ENCODE data around the gene GNPTAB.

GNPTAB gene

DNA sequence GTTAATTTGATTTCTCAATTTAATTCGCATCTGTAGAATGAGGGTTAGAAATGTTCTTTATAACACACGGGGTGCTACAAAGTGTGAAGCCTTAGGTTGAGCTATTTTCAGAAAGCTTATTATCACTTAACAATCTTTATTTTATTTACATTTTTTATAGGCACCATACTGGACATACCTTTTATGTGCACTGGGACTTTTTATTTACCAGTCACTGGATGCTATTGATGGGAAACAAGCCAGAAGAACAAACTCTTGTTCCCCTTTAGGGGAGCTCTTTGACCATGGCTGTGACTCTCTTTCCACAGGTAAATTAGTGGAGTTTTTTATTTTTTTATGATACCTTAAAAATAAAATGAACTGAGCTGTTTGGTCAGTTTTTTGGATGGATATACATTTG, 116.8 kb downstream of the GNPTAB start:
- ChIA-PET POLR2A (no interaction called here), CTCF (interaction anchor here (1.2 to 1.5 kb wide), 2 partner anchors 16 to 143 kb away, joined by 3 to 5 read pairs; no protein-coding TSS in a partner anchor)

DNA sequence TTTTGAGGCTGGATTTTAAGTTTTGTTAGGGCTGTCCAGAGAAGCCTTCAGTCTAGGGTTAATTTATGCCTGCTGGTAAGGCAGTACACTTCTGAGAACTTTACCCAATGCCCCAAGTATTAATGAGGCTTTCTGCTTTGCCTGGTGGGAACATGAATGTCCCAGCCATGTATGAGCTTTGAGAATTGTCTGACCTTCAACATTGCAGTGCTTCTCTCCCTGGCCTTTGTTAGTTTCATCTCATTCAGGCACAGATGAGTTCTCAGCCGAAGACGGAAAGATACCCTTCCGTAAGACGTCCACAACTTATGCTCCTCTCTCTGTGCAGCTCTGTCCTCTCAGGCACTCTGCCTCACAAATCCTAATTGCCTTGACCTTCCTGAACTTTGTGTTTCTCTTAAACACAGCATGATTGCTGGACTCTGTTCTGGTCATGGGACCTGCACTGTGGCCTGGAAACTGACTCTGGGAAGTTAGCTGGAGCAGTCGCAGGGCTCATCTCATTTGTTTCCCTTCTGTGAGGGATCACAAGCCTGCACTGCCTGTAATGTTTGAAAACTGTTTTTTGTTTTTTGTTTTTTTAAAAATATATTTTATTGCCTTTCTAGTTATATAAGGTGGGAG, 117.6 kb downstream of the GNPTAB start:
- no peak for DNase-seq (ENCODE audit: extremely low spot score)
- ChIA-PET CTCF (interaction anchor here (1.2 to 1.5 kb wide), 2 partner anchors 15 to 142 kb away, joined by 3 to 5 read pairs; no protein-coding TSS in a partner anchor), POLR2A (no interaction called here)
- TF ChIP-seq, protein P1, sequence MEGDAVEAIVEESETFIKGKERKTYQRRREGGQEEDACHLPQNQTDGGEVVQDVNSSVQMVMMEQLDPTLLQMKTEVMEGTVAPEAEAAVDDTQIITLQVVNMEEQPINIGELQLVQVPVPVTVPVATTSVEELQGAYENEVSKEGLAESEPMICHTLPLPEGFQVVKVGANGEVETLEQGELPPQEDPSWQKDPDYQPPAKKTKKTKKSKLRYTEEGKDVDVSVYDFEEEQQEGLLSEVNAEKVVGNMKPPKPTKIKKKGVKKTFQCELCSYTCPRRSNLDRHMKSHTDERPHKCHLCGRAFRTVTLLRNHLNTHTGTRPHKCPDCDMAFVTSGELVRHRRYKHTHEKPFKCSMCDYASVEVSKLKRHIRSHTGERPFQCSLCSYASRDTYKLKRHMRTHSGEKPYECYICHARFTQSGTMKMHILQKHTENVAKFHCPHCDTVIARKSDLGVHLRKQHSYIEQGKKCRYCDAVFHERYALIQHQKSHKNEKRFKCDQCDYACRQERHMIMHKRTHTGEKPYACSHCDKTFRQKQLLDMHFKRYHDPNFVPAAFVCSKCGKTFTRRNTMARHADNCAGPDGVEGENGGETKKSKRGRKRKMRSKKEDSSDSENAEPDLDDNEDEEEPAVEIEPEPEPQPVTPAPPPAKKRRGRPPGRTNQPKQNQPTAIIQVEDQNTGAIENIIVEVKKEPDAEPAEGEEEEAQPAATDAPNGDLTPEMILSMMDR (IDR thresholded peaks at IDR 0.05; ENCODE audit: control extremely low read depth, extremely low read depth, low read depth, missing control alignments), result no peak

More for the DNA sequence above, 116.8 kb downstream of the GNPTAB start:
- TF ChIP-seq, protein P1 (IDR thresholded peaks at IDR 0.05; ENCODE audit: control extremely low read depth, extremely low read depth, low read depth, missing control alignments), result no peak
- no peak for DNase-seq (ENCODE audit: extremely low spot score)

DNA sequence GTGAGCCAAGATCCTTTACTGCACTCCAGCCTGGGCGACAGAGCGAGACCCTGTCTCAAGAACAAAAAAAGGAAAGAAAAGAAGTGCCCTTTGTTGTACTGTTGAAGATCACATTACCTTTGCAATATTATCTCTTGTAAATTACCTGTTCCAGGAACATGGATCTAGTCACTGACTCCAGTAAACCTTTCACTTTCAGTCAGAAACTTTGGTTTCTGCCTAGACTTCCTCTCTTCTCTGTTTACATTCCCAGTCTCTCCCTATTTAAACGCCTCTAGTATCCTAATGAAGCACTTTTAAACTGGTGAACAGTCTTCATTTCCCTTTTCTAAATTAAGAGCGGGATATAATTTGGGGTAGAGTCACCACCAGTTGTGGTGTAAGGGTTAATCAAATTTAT, 120.5 kb downstream of the GNPTAB start:
- ChIA-PET CTCF (interaction anchor here (1.0 kb wide), 1 partner anchor 9 kb away, joined by 3 read pairs; no protein-coding TSS in a partner anchor), POLR2A (no interaction called here)
- DNase-seq (ENCODE audit: extremely low spot score), result no peak
- TF ChIP-seq, protein P1 (IDR thresholded peaks at IDR 0.05; ENCODE audit: control extremely low read depth, extremely low read depth, low read depth, missing control alignments), result no peak

DNA sequence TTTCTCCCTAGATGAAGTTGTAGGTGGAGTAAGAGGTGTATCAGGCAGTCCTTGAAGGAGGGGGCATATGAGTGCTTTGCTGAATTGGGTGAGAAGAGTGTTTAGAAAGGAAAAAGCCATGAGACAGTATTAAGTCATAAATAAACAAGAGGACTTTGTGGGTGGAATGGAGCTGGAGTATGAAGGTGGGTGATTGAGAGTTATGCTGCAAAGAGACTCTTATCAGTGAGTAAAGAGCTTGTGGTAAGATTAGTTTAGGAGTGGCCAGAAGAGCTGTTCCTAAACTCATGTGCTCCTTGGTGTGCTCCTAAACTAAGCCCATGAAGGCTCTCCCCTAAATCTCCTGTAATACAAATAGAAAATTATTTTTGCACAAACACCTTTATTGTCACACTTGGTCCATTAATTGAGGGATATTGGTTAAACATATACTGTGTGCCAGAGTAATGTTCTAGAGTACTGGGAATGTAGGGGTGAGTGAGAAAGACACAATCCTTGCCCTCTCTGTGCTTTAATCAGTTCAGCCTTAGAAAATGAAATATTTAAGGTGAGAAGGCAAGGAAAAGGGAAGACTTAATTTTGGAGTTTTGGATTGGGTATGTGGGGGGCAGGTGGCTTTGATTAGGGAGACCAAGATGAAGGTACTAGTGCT, 123.5 kb downstream of the GNPTAB start:
- DNase-seq (ENCODE audit: extremely low spot score), result no peak
- ChIA-PET CTCF (interaction anchor here (1.0 to 2.5 kb wide), 4 partner anchors 8 to 52 kb away, joined by 3 to 12 read pairs (median 4); partner anchors contain the start of gene CHPT1), POLR2A (no interaction called here)
- TF ChIP-seq, protein P1 (IDR thresholded peaks at IDR 0.05; ENCODE audit: control extremely low read depth, extremely low read depth, low read depth, missing control alignments), result no peak

DNA sequence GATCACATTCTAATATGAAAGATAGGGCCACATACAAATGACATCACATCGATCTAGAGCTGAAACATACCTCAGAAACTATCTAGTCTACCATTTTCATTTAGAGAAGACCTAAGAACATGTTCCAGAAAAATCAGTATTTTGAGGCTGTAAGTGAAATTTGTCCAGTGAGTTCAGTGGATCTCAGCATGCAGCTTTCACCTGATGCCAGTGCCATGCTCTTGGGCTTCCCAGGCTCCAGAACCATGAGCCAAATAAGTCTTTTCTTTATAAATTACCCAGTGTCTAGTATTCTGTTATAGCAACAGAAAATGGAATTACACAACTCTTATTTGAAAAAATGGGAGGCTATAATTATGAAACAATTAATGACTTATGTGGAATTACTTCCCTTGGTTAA, 124.4 kb downstream of the GNPTAB start:
- ChIA-PET CTCF (interaction anchor here (0.6 to 1.2 kb wide), 3 partner anchors 9 to 61 kb away, joined by 3 to 4 read pairs (median 3); no protein-coding TSS in a partner anchor), POLR2A (no interaction called here)
- TF ChIP-seq, protein P1 (IDR thresholded peaks at IDR 0.05; ENCODE audit: control extremely low read depth, extremely low read depth, low read depth, missing control alignments), result no peak
- no peak for DNase-seq (ENCODE audit: extremely low spot score)

DNA sequence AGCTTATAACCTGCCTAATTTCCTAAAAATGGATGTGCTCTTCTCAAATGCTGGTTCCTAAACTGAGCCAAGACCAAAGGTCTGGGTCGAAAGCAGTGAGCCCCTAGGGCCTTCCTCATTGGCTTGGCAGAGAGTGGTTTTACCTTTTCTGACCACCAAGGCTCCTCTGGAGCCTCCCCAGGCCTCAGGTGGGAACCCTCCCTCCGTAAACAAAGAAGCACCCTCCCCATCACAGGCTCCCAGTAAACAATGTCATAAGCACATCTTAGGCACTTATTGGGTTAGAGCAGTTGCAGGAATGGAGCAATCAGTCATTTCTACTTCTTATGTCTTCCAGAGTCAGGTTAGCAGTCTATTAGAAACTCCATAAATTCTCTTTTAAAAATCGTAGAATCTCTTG, 127.3 kb downstream of the GNPTAB start:
- DNase-seq (ENCODE audit: extremely low spot score), result no peak
- ChIA-PET POLR2A (no interaction called here), CTCF (interaction anchor here (1.1 kb wide), 1 partner anchor 37 kb away, joined by 3 read pairs; no protein-coding TSS in a partner anchor)
- TF ChIP-seq, protein P1 (IDR thresholded peaks at IDR 0.05; ENCODE audit: control extremely low read depth, extremely low read depth, low read depth, missing control alignments), result no peak
